GM12878 (cell line): Measurements from ENCODE around the gene PTPRM. TPM values are rescaled to one million over a fixed set of nuclear protein-coding genes. Genes with fewer than 3 reads are reported as not detected.

Experiments
- ATAC-seq: fragments of 200-7000 bp; cut with Tn5 transposase; 3 replicates; pipeline ENCODE4 v1.9.1; 2020; ENCODE audit warnings: mild to moderate bottlenecking, moderate library complexity
- BruUV-seq: library from RNA; stranded (reverse); fragments of 400-500 nt; replicated peaks from 2 replicates; lab custom pipeline; 2021; lab: Mats Ljungman, UMichigan
- CTCF ChIA-PET: fragments of 300-600 bp; sonication (Branson Sonifier 250); formaldehyde crosslinking; extraction: SDS; loops from one replicate; lab custom pipeline; 2021; ENCODE audit warnings: inconsistent platforms; lab: Yijun Ruan, JAX
- POLR2A ChIA-PET: fragments of 350-600 bp; formaldehyde crosslinking; extraction: SDS; loops from one replicate; lab custom pipeline; 2021; ENCODE audit warnings: inconsistent platforms; lab: Charles Lee
- RAD21 ChIA-PET: fragments of 300-600 bp; sonication (Branson Sonifier 250); formaldehyde crosslinking; loops from one replicate; lab custom pipeline; 2023; ENCODE audit warnings: antibody characterized with exemption; ENCODE audit not compliant: unreplicated experiment; lab: Charles Lee
- SMC1A ChIA-PET: fragments of 300-600 bp; sonication (Branson Sonifier 250); formaldehyde crosslinking; loops from one replicate; lab custom pipeline; 2023; ENCODE audit not compliant: unreplicated experiment, uncharacterized antibody; lab: Charles Lee
- DNase-seq: peaks from one replicate; pipeline ENCODE4 v3.0.0-alpha.2; 2011; ENCODE audit warnings: low read depth, low spot score
- FAIRE-seq: peaks from 3 replicates; lab custom pipeline; 2011; peaks lifted over from hg19 to GRCh38; lab: Jason Lieb, UNC
- H2AFZ ChIP-seq: 2 replicates; pipeline ENCODE4 v1.6.0; 2011; ENCODE audit warnings: low read depth, low read length, control low read depth; ENCODE audit not compliant: control insufficient read depth
- H3K27ac ChIP-seq: 2 replicates; pipeline ENCODE4 v1.5.1; 2011; ENCODE audit warnings: control low read depth; ENCODE audit not compliant: control insufficient read depth, insufficient read depth
- H3K27me3 ChIP-seq, 2 experiments: replicated peaks in 1 of 2; 2 replicates each; pipeline versions ENCODE4 v1.6.0 to v1.6.1; 2011; ENCODE audit warnings: low read length in 1 of 2; ENCODE audit not compliant: control insufficient read depth in 2 of 2, insufficient read depth in 2 of 2
- H3K36me3 ChIP-seq, 2 experiments: 2 replicates each; pipeline ENCODE4 v1.5.1; 2011; ENCODE audit warnings: low read length in 1 of 2; ENCODE audit not compliant: control insufficient read depth in 2 of 2, insufficient read depth in 2 of 2
- H3K4me1 ChIP-seq: 2 replicates; pipeline ENCODE4 v1.6.1; 2011; ENCODE audit warnings: mild to moderate bottlenecking, low read length, moderate library complexity, mixed read lengths; ENCODE audit not compliant: control insufficient read depth, insufficient read depth
- H3K4me2 ChIP-seq: 2 replicates; pipeline ENCODE4 v1.6.0; 2011; ENCODE audit warnings: control low read depth; ENCODE audit not compliant: control insufficient read depth, insufficient read depth
- H3K4me3 ChIP-seq: fragments of 200-600 bp; sonication (generic); 2 replicates; pipeline ENCODE4 v1.5.1; 2016
- H3K79me2 ChIP-seq: 2 replicates; pipeline ENCODE4 v1.6.0; 2011; ENCODE audit warnings: low read length; ENCODE audit not compliant: control insufficient read depth, insufficient read depth
- H3K9ac ChIP-seq: 2 replicates; pipeline ENCODE4 v1.8.0; 2011; ENCODE audit warnings: low read length, control low read depth, mixed read lengths; ENCODE audit not compliant: control insufficient read depth, insufficient read depth
- H3K9me3 ChIP-seq: replicated peaks from 3 replicates; pipeline ENCODE4 v1.5.1; 2011; ENCODE audit warnings: mild to moderate bottlenecking, low read length; ENCODE audit not compliant: control insufficient read depth, insufficient read depth
- H4K20me1 ChIP-seq: 2 replicates; pipeline ENCODE4 v1.6.0; 2011; ENCODE audit not compliant: control insufficient read depth, insufficient read depth
- CBX3 ChIP-seq: fragments of 200-600 bp; sonication (generic); IDR thresholded peaks from 2 replicates; pipeline ENCODE4 v1.6.1; 2016; ENCODE audit warnings: low read depth, borderline replicate concordance
- DPF2 ChIP-seq: fragments of 450-650 bp; IDR thresholded peaks from 2 replicates; pipeline ENCODE4 v1.6.1; 2017; ENCODE audit warnings: mild to moderate bottlenecking
- E2F4 ChIP-seq: IDR thresholded peaks from 2 replicates; pipeline ENCODE4 v1.6.1; 2012; ENCODE audit warnings: low read depth, low read length, improper control_type of control experiment
- HSF1 ChIP-seq: fragments of 150-350 bp; IDR thresholded peaks from 2 replicates; pipeline ENCODE4 v1.6.1; 2014; ENCODE audit warnings: mild to moderate bottlenecking, low read depth, low read length
- MEF2B ChIP-seq: fragments of 450-650 bp; IDR thresholded peaks from 2 replicates; pipeline ENCODE4 v1.6.1; 2018; ENCODE audit warnings: mild to moderate bottlenecking, moderate library complexity; ENCODE audit not compliant: partially characterized antibody, poor library complexity, severe bottlenecking
- MYB ChIP-seq: fragments of 150-350 bp; IDR thresholded peaks from 2 replicates; pipeline ENCODE4 v1.6.1; 2014; ENCODE audit warnings: mild to moderate bottlenecking, low read depth, low read length, borderline replicate concordance
- NBN ChIP-seq: fragments of 450-650 bp; IDR thresholded peaks from 2 replicates; pipeline ENCODE4 v1.6.1; 2016
- NKRF ChIP-seq: fragments of 450-650 bp; conservative IDR thresholded peaks from 2 replicates; pipeline ENCODE4 v1.6.1; 2017; ENCODE audit warnings: mild to moderate bottlenecking, moderate library complexity
- SIX5 ChIP-seq: IDR thresholded peaks from 2 replicates; pipeline ENCODE4 v1.6.1; 2011; ENCODE audit warnings: mild to moderate bottlenecking, low read depth, low read length, moderate library complexity; ENCODE audit not compliant: severe bottlenecking
- SKIL ChIP-seq: fragments of 450-650 bp; IDR thresholded peaks from 2 replicates; pipeline ENCODE4 v1.6.1; 2017; ENCODE audit warnings: mild to moderate bottlenecking, low read depth, inconsistent platforms; ENCODE audit not compliant: poor library complexity, severe bottlenecking
- SREBF1 ChIP-seq: IDR thresholded peaks from 2 replicates; pipeline ENCODE4 v1.6.1; 2012; ENCODE audit warnings: mild to moderate bottlenecking, low read length
- WRNIP1 ChIP-seq: IDR thresholded peaks from 2 replicates; pipeline ENCODE4 v1.6.1; 2011; ENCODE audit warnings: low read depth, low read length, improper control_type of control experiment, borderline replicate concordance
- WGBS: methylation state at CpG from one replicate; pipeline ENCODE4 v1.1.6; 2016; ENCODE audit warnings: low lambda C conversion rate; ENCODE audit not compliant: insufficient replicate concordance, insufficient coverage; ENCODE audit errors: missing lambda C conversion rate; 5-methylcytosine and 5-hydroxymethylcytosine counted together
- in situ Hi-C: fragments of 300-500 bp; cut with MboI; formaldehyde crosslinking; loops from 9 replicates; pipeline ENCODE4 v1.14.3; 2018; ENCODE audit warnings: mixed read lengths
- intact Hi-C: fragments of 100-400 bp; cut with micrococcal nuclease; formaldehyde crosslinking; loops from one replicate; pipeline ENCODE4 v1.14.2; 2022; ENCODE audit not compliant: unreplicated experiment
- polyA plus RNA-seq, 11 experiments: library from polyadenylated mRNA; depleted of rRNA in 4 of 11; unstranded in 6 of 11; stranded (reverse) in 5 of 11; fragments of >200 nt; fragmentation: Nextera tagmentation in 4 of 11; fragmentation: Illumina TruSeq in 1 of 11; extraction: Ambion mirVana in 4 of 11; extraction: Trizol in 1 of 11; gene quantifications; 1 replicate in 1 of 11; 2 replicates in 10 of 11; pipeline versions ENCODE4 v1.2.1 to v1.2.3, GENCODE V29; 2011 to 2016; ENCODE audit warnings: inconsistent platforms in 2 of 11, missing spikeins in 2 of 11, low read depth in 1 of 11
- total RNA-seq, 4 experiments: library from RNA; depleted of rRNA in 3 of 4; stranded (reverse); fragments of >200 nt in 3 of 4; fragmentation: Illumina TruSeq in 1 of 4; extraction: Trizol in 1 of 4; gene quantifications; 2 replicates each; pipeline versions ENCODE4 v1.2.1 to v1.2.3, GENCODE V29; 2013 to 2021

PTPRM gene
- total and polyA plus RNA-seq, 10 of the 15 experiments (the other 5 are each of a cell fraction or from before 2014, with no cell fraction given): 0.07 to 22.6 (median 0.60) TPM

- intact Hi-C loops (no loop called here), in situ Hi-C loops (loop anchor here (10.0 kb wide), 1 partner anchor 647 kb away; the partner anchor contains the start of gene RAB12)
- 26% methylated on average over 4 of the region's 4 CpGs for WGBS
- no peak overlapping the region for H3K4me2 ChIP-seq
- H3K4me1 ChIP-seq: no peaks in the 10 kb centered on the region
- POLR2A ChIA-PET: no interaction called here
- no peaks in the 10 kb centered on the region for H3K79me2 ChIP-seq
- SMC1A ChIA-PET: interaction anchor here (0.6 to 2.5 kb wide), 10 partner anchors 8 to 432 kb away, joined by 3 to 9 read pairs (median 3); no protein-coding TSS in a partner anchor
- CTCF ChIA-PET: interaction anchor here (0.7 to 2.6 kb wide), 2 partner anchors 20 to 523 kb away, joined by 3 to 10 read pairs; no protein-coding TSS in a partner anchor
- RAD21 ChIA-PET: interaction anchor here (0.7 to 2.6 kb wide), 5 partner anchors 9 to 86 kb away, joined by 3 to 12 read pairs (median 4); no protein-coding TSS in a partner anchor
- no peaks in the 10 kb centered on the region for H3K36me3 ChIP-seq
- no peaks in the 10 kb centered on the region for H3K27me3 ChIP-seq
- no peak overlapping the region for H3K27ac ChIP-seq
- no peaks in the 10 kb centered on the region for H3K9me3 ChIP-seq
- H3K9ac ChIP-seq: no peak overlapping the region
- ATAC-seq (peak; percentile 82), FAIRE-seq (no peak), DNase-seq (peak; percentile 20)
- H4K20me1 ChIP-seq: no peaks in the 10 kb centered on the region
- no TSS peak for BruUV-seq
- H3K4me3 ChIP-seq: no peak overlapping the region
- H2AFZ ChIP-seq: no peak overlapping the region
- no peak for TF ChIP-seq MEF2B
- TF ChIP-seq CBX3: no peak
- TF ChIP-seq SREBF1: no peak
- TF ChIP-seq SIX5: no peak
- TF ChIP-seq DPF2: no peak
- no peak for TF ChIP-seq NKRF
- TF ChIP-seq HSF1: no peak
- no peak for TF ChIP-seq NBN
- TF ChIP-seq MYB: no peak
- TF ChIP-seq SKIL: no peak
- TF ChIP-seq E2F4: no peak
- no peak for TF ChIP-seq WRNIP1
These were observed 391.2 kb downstream of the PTPRM start for GRCh38 chr18:7958081-7958896.
